GM11168 (cell line): ENCODE data around the gene KANK4.
"Not testable (repeated sequence)": the region's sequence is repeated elsewhere in the genome, so short reads cannot be mapped to it uniquely, and the experiment has no call there.

ENCODE experiments used
- in situ Hi-C: fragments of 300-500 bp; cut with MboI; formaldehyde crosslinking; loops from one replicate; pipeline ENCODE4 v1.12.0; 2022; ENCODE audit warnings: low sequenced_read_pairs; ENCODE audit not compliant: unreplicated experiment

KANK4 gene

DNA sequence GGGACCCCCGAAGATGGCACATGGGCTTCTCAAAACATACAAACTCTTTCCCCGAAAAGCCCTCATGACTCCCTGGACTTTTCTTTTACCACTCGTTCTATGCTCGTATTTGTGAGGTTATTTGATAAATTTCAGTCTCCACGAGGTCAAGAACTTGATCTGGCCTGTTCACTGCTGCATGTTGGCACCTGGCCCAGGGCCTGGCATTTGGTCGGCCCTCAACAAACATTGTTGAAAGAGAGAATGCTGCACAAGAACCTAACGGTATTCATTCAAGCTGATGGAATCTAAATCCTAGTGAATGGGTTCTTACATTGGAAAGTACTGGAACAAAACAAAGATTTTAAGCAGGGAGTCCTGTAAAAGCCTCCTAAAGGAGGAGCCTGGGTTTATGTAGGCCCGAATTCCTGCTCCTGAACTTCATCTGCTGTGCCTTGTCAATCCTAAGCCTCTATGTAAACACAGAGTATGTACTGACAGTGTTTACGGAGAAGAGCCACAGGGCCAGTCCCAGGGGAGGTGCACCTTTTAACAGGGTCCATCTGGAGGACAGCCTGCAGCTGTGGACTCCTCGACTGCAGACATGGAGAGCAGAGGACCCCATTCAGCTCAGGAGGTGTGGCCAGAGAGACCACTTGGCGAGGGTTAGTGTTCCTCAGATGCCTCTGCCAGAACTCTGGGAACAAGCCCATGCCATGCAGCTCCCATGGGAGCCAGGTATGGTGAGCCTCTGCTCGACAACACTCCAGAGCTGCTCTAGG lies 77.7 kb downstream of the KANK4 start:
- in situ Hi-C loops: no loop called here

DNA sequence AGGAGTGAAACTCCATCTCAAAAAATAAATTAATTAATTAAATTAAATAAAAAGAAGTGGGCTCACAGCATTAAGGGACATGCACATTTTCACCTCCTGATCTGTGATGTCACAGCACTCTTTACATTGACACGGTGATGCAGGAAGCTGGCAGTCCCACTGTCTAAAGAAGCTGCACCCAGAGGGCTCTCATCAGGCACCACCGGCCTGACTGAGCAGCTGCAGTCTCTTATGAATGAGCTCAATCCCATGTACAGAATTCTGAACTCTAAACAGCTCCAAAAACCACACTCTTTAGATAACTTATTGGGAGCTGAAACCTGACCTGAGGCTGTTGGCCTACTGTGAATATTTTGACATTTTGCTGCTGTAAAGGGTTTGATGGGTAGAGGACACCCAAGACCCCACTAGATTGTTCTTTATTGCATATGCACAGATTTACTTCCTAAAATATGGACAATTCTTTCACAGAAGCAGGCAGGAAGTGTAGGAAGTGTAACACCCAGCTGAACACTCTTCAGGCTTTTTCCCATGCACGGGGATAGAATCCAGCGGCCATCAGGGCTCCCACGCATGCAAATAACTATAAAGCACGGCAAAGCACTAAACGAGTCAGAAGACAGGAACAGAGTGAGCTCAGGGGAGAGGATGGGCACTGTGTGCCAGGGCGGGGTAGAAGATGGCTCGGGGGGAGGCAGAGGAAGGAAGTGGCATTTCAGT lies 78.4 kb downstream of the KANK4 start:
- in situ Hi-C loops: no loop called here

DNA sequence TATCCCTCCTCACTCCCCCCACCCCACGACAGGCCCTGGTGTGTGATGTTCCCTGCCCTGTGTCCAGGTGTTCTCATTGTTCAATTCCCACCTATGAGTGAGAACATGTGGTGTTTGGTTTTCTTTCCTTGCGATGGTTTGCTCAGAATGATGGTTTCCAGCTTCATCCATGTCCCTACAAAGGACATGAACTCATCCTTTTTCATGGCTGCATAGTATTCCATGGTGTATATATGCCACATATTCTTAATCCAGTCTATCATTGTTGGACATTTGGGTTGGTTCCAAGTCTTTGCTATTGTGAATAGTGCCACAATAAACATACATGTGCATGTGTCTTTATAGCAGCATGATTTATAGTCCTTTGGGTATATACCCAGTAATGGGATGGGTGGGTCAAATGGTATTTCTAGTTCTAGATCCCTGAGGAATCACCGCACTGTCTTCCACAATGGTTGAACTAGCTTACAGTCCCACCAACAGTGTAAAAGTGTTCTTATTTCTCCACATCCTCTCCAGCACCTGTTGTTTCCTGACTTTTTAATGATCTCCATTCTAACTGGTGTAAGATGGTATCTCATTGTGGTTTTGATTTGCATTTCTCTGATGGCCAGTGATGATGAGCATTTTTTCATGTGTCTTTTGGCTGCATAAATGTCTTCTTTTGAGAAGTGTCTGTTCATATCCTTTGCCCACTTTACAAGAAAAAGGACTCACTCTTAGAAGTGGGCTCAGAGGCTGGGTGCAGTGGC lies 79.4 kb downstream of the KANK4 start:
- in situ Hi-C loops: not testable (repeated sequence)

DNA sequence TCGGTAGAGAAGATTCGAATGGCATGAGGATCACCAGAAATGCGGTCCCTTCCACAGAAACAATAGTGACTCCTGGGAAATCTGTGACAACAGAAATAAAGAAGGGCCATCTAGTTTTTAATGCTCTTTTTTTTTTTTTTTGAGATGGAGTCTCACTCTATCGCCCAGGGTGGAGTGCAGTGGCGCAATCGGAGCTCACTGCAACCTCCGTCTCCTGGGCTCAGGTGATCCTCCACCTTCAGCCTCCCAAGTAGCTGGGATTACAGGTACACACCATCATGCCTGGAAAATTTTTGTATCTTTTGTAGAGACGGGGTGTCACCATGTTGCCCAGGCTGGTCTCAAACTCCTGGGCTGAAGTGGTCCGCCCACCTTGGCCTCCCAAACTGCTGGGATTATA lies 80.7 kb downstream of the KANK4 start:
- in situ Hi-C loops: no loop called here

DNA sequence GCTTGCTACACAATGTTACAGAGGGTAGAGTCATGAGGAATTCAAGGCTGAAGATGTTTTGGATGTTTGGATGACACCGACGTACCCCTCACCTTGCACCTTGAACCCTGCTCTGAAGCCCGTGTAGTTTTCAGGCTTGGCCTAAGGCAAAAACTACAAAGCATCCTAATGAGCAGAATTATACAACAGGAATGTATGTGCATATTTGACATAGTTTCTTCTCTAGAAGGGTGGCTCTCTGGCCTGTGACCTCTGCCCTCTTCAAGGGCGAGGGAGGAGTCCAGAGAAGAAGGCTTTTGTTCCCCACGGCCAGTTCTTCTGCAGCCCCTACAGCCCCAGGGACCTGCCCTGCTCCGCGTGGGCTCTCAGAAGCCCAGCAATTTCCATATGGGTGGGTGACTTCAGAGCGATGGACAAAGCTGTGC lies 81.3 kb downstream of the KANK4 start:
- in situ Hi-C loops: no loop called here

DNA sequence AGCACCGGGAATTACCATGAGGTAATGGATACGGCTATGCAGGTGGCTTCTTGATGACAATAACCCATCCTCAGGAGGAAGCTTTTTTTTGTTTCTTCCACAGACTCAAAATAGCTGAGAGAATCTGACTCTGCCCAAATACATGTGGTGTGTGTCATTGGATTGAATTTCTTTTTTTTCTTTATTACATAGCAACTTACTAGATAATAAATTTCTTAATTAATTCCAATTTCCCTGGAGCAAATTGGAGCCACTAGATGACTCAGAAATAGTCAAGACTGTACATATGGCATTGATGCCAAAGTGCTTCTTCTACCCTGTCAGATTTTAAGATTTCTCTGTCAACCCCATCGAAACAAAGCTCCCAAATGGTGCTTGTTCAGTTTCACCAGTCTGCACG lies 81.9 kb downstream of the KANK4 start:
- in situ Hi-C loops: no loop called here

DNA sequence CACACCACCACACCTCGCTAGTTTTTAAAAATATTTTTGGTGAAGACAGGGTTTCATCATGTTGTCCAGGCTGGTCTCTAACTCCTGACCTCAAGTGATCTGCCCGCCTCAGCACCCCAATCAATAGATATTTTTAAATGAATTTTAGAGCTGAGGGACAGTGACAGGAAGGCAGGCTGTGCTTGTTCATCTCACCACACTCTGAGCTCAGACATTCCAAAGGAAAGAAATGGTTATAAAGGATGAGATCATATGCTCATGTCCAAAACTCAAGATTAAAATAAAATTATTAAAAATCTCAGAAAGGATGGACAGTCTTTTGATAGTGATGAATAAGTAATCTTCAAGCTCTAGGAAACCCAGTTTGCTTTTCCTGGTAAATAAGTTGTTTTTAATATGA lies 83.7 kb downstream of the KANK4 start:
- in situ Hi-C loops: no loop called here

DNA sequence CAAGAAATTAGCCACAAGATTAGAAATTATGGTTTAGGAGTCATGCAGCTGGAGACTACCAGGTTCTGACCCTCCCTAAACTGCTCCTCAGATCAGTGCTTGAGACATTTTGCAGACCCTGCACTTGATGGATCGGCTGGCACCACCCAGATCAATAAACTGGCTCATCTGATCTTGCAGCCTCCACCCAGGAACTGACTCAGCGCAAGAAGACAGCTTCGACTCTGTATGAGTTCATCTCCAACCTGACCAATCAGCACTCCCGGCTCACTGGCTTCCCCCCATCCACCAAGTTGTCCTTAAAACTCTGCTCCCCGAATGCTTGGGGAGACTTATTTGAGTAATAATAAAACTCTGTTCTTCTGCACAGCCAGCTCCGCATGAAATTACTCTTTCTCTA lies 84.5 kb downstream of the KANK4 start:
- in situ Hi-C loops: no loop called here

DNA sequence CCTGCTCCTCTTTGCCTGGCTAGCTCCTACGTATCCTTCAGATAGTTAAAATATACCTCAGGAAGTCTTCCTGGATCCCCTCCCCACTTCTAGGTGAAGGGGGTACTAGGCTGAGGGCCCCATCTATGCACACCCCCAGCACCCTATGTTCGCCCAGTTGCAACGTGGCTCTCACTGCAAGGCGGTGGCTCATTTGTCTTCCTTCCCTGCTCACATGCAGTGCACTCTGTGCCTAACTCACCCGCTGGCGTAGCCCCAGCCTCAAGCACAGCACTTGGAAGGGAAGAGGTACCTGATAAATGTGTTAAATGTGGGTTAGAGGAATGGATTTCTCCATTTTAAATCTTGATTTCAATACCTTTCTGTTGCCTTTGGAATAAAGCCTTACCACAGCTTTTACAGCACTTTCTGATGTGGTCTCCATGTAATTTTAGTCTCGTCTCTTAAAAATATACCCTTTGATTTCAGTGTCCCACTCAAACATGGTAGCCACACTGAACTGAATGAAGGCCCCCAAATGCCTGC lies 85.2 kb downstream of the KANK4 start:
- in situ Hi-C loops: no loop called here

DNA sequence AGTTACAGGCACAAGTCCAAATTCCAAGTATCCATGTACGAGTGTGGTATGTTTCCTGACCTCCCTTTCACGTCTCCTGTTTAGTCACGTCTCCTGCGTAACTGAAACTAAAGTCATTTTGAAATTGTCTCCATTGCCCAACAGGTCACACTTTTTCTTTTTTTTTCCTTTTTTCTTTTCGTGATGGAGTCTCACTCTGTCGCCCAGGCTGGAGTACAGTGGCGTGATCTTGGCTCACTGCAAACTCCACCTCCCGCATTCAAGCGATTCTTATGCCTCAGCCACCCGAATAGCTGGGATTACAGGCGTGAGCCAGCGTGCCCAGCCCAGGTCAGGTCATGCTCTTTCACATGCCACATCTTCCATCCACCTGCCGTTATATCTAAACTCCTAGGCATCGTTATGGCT lies 86.4 kb downstream of the KANK4 start:
- in situ Hi-C loops: no loop called here

DNA sequence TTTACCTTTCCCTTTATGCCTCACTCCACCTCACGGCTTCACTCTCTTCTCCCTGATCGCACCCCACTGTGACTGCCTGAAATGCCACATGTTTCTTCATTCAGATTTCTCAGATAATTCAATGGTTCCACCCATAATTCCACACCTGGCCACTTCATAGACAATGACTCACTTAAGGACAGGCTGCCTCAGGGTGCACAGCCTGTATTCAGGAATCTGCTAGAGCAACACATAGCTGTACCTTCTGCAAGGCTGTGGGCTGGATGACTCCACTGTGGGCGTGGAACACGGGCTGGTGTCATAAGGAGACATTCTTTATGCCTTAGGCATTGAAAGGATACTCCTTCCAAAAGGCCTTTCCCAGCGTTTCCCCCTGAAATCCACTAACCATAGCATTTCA lies 88.5 kb downstream of the KANK4 start:
- in situ Hi-C loops: no loop called here

DNA sequence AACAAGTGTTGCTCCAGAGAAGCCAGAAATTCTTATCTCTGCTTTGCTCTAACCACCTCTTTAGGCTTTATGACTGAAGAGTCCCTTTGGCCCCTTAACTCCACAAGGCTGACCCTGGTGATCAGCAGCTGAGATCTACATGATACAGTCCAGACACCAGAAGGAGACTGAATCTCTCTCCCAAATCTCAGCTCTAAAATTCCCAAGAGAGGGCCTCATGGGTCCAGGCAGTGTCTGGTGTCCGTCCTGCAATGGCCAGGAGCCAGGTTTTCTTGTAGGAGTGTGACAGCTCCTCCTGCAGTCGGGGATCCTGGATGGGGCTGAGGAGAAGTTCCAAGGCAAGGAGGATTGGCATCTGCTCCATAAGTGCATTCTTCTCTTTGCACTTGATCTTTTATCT lies 89.3 kb downstream of the KANK4 start:
- in situ Hi-C loops: no loop called here

DNA sequence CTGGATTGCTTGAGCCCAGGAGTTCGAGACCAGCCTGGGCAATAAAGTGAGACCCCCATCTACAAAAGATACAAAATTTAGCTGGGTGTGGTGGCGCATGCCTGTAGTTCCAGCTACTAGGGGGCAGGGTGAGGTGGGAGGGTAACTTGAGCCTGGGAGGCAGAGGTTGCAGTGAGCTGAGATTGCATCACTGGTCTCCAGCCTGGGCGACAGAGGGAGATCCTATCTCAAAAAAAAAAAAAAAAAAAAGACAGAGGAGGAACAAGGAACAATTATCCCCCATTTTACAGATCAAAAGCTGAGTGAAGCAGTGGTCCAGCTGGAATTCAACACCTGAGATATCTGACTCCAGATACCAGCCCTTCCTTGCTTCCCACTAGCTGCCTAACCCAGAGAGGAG lies 89.8 kb downstream of the KANK4 start:
- in situ Hi-C loops: no loop called here

DNA sequence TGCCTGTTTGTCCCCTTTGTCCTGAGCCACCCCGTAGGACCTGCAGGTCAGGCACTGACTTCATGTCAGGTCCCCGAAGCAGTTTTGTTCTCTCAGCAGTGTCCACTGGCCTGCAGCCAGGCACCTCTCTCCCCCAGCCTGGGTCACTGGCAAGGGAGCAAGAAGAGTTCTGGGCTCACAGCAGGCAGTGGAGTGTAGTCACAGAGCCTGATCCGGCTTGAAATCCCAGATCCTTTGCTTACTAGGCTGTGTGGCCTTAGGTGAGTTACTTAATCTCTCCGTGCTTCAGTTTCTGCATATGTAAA lies 90.4 kb downstream of the KANK4 start:
- in situ Hi-C loops: no loop called here

DNA sequence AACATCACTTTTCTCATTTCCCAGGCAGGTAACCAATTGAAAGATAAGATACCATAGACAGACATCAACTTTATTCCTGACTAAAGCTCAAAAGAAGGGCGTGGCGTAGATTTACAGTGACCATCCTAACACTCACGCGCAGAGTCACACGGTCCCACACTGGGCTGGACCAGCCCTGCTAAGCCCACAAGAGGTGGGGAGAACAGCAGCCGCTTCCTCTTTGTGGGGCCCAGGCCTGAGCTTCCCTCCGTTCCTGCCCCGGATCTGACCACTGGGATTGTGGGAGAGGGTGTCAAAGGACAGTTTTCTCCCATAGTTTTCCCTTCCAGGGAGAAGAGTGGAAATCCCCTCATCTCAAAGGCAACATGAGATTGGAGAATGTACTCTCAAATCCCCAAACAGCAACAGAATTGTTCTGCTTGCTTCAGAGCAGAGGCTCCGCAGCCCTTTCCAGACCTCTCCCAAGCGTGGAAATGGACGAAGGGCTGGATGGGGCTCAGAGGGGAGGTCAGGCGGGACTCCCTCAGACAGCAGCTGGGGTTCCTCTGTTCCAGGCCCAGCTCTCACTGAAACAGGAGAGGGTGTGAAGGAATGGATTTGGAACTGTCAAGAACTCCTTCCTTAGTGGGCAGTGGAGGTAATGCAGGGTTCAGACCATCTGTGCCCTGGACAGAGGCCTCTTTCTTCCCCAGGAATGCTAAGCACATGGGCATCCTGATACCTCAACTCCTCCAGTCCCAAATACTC lies 90.9 kb downstream of the KANK4 start:
- in situ Hi-C loops: no loop called here

DNA sequence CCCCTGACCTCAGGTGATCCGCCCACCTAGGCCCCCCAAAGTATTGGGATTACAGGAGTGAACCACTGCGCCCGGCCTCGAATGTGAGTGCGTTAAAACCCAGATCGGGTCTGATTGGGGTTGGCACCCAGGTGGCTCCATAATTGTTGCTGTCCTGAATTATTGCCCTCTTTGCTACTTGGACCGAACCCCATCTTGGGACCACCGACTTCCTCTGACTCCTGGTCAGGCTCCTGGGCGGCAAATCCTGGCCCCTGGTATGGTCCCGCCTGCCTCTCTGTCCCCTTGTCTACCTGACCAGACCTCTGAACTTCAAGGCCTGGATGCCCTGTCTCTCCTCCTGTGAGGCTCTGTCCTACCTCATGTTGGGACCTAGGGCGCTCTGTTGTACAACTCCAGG lies 91.7 kb downstream of the KANK4 start:
- in situ Hi-C loops: no loop called here

DNA sequence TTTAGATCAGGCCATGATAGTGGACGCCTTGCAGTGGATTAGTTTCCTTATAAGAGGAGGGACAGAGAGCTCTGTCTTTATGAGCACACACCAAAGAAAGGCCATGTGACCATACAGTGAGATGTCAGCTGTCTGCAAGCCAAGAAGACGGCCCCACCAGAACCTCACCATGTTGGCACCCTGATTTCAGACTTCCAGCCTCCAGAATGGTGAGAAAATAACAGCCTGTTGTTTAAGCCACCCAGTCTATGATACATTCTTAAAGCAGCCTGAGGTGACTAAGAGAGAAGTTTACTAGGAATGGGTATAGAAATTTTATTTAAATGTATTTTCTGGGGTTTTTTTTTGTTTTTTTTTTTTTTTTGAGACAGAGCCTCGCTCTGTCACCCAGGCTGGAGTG lies 95.1 kb downstream of the KANK4 start:
- in situ Hi-C loops: no loop called here

DNA sequence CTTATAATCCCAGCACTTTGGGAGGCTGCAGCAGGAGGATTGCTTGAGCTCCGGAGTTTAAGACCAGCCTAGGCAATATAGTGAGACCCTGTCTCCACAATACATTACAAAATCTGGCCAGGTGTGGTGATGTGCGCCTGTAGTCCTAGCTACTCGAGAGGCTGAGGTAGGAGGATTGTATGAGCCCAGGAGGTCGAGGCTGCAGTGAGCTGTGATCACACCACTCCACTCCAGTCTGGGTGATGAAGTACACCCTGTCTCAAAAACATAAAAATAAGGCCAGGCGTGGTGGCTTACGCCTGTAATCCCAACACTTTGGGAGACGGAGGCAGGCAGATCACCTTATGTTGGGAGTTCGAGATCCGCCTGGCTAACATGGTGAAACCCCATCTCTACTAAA lies 96.9 kb downstream of the KANK4 start:
- in situ Hi-C loops: no loop called here

DNA sequence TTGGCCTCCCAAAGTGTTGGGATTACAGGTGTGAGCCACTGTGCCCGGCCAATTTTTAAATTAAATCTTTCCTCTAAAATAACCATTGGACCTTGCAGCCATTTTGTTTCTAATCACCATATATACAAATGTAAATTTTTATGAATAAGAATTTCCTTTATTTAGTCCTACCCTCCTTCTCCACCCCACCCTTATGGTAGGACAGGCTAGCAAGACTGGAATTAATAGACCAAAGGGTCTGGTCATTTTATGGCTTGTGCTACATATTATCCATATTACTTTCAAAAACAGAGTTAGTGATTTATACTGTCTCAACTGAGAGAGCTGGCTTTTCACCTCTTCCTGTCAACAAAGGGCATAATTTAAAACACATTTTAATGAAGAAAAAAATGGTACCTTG lies 98.1 kb downstream of the KANK4 start:
- in situ Hi-C loops: no loop called here

DNA sequence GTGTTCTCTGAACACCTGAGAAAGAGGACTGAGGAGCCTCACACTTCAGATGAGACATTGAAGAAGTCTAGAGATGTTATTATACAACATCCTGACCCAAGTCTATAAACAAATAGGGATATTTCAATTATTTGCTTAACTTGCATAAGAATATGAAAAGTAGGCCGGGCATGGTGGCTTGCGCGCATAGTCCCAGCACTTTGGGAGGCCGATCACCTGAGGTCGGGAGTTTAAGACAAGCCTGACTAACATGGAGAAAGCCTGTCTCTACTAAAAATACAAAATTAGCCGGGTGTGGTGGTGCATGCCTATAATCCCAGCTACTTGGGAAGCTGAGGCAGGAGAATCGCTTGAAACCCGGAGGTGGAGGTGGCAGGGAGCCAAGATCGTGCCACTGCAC lies 98.8 kb downstream of the KANK4 start:
- in situ Hi-C loops: not testable (repeated sequence)

DNA sequence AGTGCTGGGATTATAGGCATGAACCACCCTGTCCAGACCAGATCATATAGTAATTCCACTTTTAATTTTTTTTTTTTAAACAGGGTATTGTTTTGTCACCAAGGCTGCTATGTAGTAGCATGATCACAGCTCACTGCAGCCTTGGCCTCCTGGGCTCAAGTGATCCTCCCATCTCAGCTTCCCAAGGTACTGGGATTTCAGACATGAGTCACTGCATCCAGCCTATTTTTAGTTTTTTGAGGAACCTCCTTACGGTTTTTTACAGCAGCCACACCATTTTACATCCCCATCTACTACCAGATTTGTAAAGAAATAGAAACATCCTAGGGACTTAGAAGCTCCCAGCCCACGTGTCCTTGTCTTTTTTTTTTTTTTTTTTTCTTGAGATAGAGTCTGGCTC lies 100.6 kb downstream of the KANK4 start:
- in situ Hi-C loops: no loop called here
